Pons (tissue), 1 donor: Measurements from ENCODE around the gene TRA2B.

ENCODE experiments used
- DNase-seq: peaks from one replicate; pipeline ENCODE4 v3.0.0-alpha.2; 2016; ENCODE audit warnings: low spot score

Gene TRA2B

GRCh38 chr3:185937689-185938374 lies at the start of gene TRA2B:
TRA2B (minus strand) TSS chr3:185938014; CDS start chr3:185937860, 154 bp downstream.
- peak; percentile 98 for DNase-seq

GRCh38 chr3:185986198-185986777 lies 48.5 kb upstream of the TRA2B start:
- DNase-seq, result no peak

- no peak for DNase-seq
These were observed 46.4 kb upstream of the TRA2B start for GRCh38 chr3:185984203-185984602.

- DNase-seq, result peak; percentile 82
These were observed 45.8 kb upstream of the TRA2B start for GRCh38 chr3:185983495-185984141.

- DNase-seq, result no peak
These were observed 44.8 kb upstream of the TRA2B start for GRCh38 chr3:185982632-185983031.

GRCh38 chr3:185981621-185982020 lies 43.8 kb upstream of the TRA2B start:
- DNase-seq, result no peak

- no peak for DNase-seq
These were observed 41.9 kb upstream of the TRA2B start for GRCh38 chr3:185979721-185980121.

GRCh38 chr3:185978516-185978915 lies 40.7 kb upstream of the TRA2B start:
- no peak for DNase-seq

GRCh38 chr3:185977679-185978040 lies 39.8 kb upstream of the TRA2B start:
- DNase-seq, result no peak

- peak; percentile 79 for DNase-seq
These were observed 39.3 kb upstream of the TRA2B start for GRCh38 chr3:185976977-185977678.

- DNase-seq, result no peak
These were observed 38.3 kb upstream of the TRA2B start for GRCh38 chr3:185976100-185976499.

GRCh38 chr3:185971579-185971978 lies 33.8 kb upstream of the TRA2B start:
- DNase-seq, result no peak

- no peak for DNase-seq
These were observed 30.4 kb upstream of the TRA2B start for GRCh38 chr3:185968168-185968567.

GRCh38 chr3:185966655-185967054 lies 28.8 kb upstream of the TRA2B start:
- no peak for DNase-seq

- no peak for DNase-seq
These were observed 27.7 kb upstream of the TRA2B start for GRCh38 chr3:185965496-185965895.

- no peak for DNase-seq
These were observed 23.9 kb upstream of the TRA2B start for GRCh38 chr3:185961675-185962232.

GRCh38 chr3:185960522-185961288 lies 22.9 kb upstream of the TRA2B start:
- no peak for DNase-seq

- no peak for DNase-seq
These were observed 22.1 kb upstream of the TRA2B start for GRCh38 chr3:185959609-185960521.

- DNase-seq, result no peak
These were observed 20.8 kb upstream of the TRA2B start for GRCh38 chr3:185958626-185959025.

GRCh38 chr3:185956244-185956643 lies 18.4 kb upstream of the TRA2B start:
- no peak for DNase-seq

- DNase-seq, result no peak
These were observed 16.5 kb upstream of the TRA2B start for GRCh38 chr3:185954366-185954723.
